Left ventricle myocardium superior (tissue), 1 donor: ENCODE data around the gene SERPINA1. TPM values are rescaled to one million over a fixed set of nuclear protein-coding genes. Genes with fewer than 3 reads are reported as not detected.
"Not testable (repeated sequence)": the region's sequence is repeated elsewhere in the genome, so short reads cannot be mapped to it uniquely, and the experiment has no call there.

Experiments
- ATAC-seq: fragments of 200-7000 bp; cut with Tn5 transposase; one replicate; pipeline ENCODE4 v1.9.1; 2020; ENCODE audit warnings: mild to moderate bottlenecking, moderate library complexity
- DNase-seq: peaks from one replicate; pipeline ENCODE4 v3.0.0-alpha.2; 2020
- intact Hi-C: fragments of 100-400 bp; cut with micrococcal nuclease; formaldehyde crosslinking; loops from one replicate; pipeline ENCODE4 v1.11.0; 2022
- long read RNA-seq: library from polyadenylated mRNA; unstranded; transcript quantifications from one replicate; pipeline ENCODE4 v2.0.0, GENCODE V29; 2021
- total RNA-seq: library from RNA; stranded (reverse); fragmentation: NEBNext Ultra II Directional; extraction: Animal tissue kit (Norgen Biotek cat#: 25700); gene quantifications from one replicate; pipeline ENCODE4 v1.2.1, GENCODE V29; 2021
- donor health status: DM: no; HTN: yes; CAD: no; lungs with severe emphysema.

SERPINA1 gene
- 7.7 TPM for total RNA-seq
- long read RNA-seq, partial matches to known transcripts, result 1 of 2 reads
- long read RNA-seq, other reads (novel, unspliced or antisense), result 0 of 2 reads

DNA sequence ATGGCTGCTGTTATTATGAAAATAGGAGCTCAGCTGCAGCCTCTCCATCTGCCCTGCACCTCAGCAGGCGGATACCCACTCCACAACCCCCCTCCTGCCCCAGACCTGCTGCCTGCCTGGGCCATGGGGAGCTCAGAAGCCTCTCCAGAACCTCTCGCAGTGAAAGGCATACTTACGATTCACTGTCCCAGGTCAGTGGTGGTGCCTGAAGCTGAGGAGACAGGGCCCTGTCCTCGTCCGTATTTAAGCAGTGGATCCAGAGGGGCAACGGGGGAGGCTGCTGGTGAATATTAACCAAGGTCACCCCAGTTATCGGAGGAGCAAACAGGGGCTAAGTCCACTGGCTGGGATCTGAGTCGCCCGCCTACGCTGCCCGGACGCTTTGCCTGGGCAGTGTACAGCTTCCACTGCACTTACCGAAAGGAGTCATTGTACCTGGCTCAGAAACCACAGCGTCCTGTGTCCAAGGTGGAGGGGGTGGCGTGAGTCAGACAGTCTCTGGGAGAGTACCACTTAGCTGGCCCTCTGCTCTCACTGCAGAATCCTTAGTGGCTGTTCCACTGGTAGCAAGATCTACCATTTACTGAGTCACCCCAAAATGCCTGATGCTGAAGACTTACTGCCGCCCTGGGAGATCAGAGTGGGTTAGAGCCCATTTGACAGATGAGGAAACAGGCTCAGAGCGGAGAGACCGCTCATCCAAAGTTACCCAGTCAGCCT is at the start of gene SERPINA1:
Gene SERPINA1 (minus strand): TSS at position 219 of the 720 bp plus-strand sequence. CDS start 5,365 bp downstream, outside the sequence.
- ATAC-seq (no peak), DNase-seq (no peak)
- intact Hi-C loops, result no loop called here

DNA sequence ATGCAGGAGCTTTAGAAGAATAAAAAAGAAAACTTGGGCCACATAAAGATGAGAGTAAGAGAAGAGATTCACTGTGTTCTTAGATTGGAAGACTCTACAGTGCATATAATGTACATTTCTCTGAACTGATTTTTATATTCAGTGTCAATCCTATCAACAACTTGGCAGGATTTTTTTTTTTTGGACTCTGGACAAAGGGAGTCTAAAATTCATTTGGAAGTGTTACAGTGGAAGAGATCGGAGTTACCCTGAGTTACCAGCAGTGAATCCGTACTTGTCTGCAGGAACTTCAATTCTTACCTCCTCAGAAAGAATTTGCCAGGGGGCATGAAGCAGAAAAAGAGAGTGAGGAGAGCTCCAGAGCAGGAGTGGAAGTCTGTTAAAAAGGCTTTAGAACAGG is 40.2 kb upstream of the SERPINA1 start:
- ATAC-seq, result no peak
- intact Hi-C loops, result no loop called here
- no peak for DNase-seq

- ATAC-seq (no peak), DNase-seq (no peak)
- intact Hi-C loops, result no loop called here
Measured at GRCh38 chr14:94427016-94427613, 38.7 kb upstream of the SERPINA1 start.

- no peak for DNase-seq
- intact Hi-C loops, result no loop called here
- ATAC-seq, result no peak
Measured at GRCh38 chr14:94426526-94426925, 38.1 kb upstream of the SERPINA1 start.

GRCh38 chr14:94424371-94424770 is 36.0 kb upstream of the SERPINA1 start:
- intact Hi-C loops, result no loop called here
- no peak for ATAC-seq
- DNase-seq, result no peak

- peak; percentile 74 for DNase-seq
- ATAC-seq, result no peak
- intact Hi-C loops, result no loop called here
Measured at GRCh38 chr14:94423453-94424056, 35.2 kb upstream of the SERPINA1 start.

- ATAC-seq, result no peak
- DNase-seq, result no peak
- intact Hi-C loops, result no loop called here
Measured at GRCh38 chr14:94421316-94421715, 32.9 kb upstream of the SERPINA1 start.

GRCh38 chr14:94417497-94418205 is 29.2 kb upstream of the SERPINA1 start:
- intact Hi-C loops, ATAC-seq, DNase-seq: not testable (repeated sequence)

DNA sequence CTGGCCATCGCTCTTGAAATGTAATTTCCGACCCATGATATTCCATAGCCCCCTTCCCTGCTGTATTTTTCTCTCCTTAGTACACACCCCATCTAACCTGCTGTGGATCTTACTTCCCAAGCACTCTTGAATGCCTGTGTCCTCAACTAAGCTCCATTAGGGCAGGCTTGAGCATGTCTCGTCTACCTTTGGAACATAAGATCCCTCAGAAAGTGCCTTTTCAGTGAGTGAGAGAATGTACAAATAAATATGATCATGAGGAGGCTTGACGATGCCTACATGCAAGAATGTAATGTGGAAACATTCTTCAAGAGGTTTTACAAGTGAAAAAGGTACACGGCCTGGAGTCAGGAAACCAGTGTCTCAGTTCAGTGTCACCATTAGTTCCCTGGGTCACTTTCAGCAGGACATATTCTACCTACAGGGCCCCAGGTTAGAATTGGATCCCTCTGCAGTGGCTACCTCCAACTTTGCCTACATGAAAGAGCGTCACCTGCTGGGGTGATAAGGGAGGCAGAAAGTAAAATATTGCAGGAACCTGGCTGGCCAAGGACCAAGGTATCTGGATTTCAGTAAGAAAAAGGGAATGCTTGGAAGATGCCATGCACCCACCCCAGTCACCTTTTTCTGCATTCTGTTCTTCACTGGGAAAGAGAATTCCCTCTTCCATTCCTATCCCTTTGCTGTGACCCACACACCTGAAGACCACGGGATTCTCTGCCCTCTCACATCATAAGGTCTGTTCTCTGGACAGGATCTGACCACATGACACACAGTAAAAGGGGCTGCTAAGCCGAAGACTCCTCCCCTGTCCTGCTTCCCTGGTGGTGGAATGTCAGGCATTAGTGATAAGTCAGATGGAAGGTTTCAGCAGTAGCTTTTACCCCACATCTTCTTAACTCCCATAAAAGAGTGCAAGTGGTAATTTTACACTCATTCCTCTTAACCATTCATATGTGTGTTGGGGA is 24.6 kb upstream of the SERPINA1 start:
- ATAC-seq (no peak), DNase-seq (no peak)
- intact Hi-C loops, result no loop called here

DNA sequence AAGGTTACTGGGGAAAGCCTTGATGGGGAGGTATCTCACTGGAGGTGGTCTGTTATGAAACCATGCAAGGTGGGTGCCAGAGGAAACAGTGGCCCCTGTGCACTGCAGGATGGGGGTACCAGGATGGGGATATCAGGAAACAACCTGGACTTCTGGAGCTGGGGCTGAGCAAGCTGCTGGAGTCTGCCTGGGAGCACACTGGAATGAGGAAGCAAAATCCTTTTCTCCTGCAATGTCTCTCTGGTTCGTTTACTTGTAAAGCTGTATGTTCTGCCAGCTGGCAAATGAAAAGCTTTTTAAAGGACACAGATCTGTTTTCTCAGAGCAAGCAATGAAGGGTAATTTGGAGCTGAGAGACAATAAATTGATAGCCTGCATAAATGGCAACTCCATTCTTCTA is 23.2 kb upstream of the SERPINA1 start:
- ATAC-seq (no peak), DNase-seq (no peak)
- intact Hi-C loops, result no loop called here

GRCh38 chr14:94409430-94409829 is 21.0 kb upstream of the SERPINA1 start:
- intact Hi-C loops, DNase-seq, ATAC-seq: not testable (repeated sequence)

DNA sequence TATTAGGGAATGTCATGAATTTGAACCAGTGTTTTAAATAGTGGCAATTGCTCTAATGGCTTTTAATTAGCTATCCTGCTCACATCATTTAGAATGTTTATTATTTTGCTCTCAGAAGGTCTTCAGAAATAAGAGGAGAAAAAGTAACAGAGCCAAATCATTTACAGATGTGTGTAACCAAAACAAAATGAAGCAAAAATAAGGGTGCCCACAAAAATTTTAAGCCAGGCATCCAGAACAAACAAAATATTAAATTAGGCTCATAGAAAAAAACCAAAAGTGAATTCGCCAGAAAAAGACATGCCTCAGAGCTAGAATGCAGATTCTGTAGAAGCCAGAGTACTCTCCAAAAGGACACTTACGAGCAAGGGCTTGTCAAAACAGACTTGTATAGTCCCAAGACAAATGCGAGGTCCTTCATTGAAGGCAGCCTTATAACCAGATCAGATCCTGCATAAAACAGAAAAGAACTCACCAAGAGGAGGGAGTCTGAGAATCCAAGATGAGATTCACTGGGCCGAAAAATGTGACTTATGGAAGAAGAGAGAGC is 20.2 kb upstream of the SERPINA1 start:
- intact Hi-C loops, result no loop called here
- ATAC-seq, result no peak
- no peak for DNase-seq

GRCh38 chr14:94407906-94408305 is 19.5 kb upstream of the SERPINA1 start:
- ATAC-seq, result no peak
- no peak for DNase-seq
- intact Hi-C loops, result no loop called here

DNA sequence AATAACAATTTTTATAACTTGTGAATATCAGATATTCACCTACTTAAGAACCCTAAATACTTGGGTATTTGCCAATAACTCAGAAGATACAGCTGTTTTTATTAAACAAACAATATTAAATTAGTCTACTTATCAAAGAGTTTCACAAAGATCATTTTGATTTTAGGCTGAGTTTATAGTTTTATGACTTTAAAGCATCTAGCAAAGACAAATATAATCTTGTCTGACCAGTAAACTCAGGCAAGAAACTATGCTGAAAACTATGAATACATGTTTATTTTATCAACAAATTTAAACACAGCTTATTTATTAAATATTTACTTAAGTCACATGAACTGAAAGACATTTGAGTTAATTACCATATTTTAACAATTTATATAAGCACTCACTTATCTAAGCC is 18.5 kb upstream of the SERPINA1 start:
- ATAC-seq, result no peak
- DNase-seq, result no peak
- intact Hi-C loops, result no loop called here

- no peak for DNase-seq
- intact Hi-C loops, result no loop called here
- no peak for ATAC-seq
Measured at GRCh38 chr14:94405486-94405885, 17.1 kb upstream of the SERPINA1 start.

- ATAC-seq (no peak), DNase-seq (no peak)
- intact Hi-C loops, result no loop called here
Measured at GRCh38 chr14:94404561-94404960, 16.2 kb upstream of the SERPINA1 start.

DNA sequence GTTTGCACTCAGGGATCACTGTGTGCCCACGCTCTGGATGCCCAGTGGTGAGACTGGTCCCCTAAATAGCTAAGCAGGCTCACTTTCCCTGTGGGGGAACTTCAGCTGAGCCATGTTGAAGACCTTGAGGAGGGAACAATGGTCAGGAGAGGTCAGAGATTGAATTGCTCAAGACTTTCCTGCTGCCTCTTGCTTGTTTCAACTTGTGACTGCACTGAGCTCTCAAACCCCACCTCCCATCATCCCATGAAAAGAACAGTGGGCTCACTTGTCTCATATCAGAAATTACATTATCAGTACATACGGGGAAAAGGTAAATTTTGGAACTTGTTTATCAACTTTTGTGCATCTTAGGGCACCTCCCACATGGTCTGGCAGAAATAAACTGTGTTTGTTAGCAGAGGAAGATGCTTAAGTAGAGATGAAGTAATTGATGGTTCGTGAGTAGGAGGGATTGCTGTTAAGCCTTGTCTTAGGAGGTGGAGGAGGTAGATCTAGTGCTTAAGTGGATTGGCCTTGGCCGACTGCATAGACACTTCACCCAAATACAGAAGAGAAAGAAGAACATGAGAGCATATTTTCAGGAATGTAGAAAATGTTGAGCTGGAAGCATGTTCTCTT is 15.0 kb upstream of the SERPINA1 start:
- no peak for ATAC-seq
- intact Hi-C loops, result no loop called here
- DNase-seq, result no peak

DNA sequence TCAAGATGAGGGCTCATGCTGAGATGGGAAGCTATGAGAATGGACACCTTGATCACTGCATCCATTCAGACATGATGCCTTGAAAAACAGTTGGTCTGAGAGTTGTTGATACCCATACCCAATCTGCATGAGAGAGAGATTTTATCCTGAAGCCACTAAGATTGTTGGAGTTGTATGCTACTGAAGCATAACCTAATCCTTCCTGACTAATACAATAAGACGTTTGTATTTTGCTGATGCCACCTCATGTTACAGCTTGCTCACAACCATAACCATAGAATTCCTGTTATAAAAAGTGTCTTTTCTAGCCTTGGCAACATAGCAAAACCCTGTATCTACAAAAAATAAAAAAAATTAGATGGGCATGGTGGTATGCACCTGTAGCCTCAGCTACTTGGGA is 12.7 kb upstream of the SERPINA1 start:
- intact Hi-C loops, result no loop called here
- DNase-seq (no peak), ATAC-seq (no peak)
